Measurements from ENCODE around the gene ETS1.

GRCh38 chr11:128614026-128614425 is 26.7 kb upstream of the ETS1 start:
- TF ChIP-seq POLR2A (IDR thresholded peaks at IDR 0.05) (no peak), CTCF (IDR thresholded peaks at IDR 0.05 in 4 of 5, conservative IDR thresholded peaks at IDR 0.05 in 1 of 5) (no peak)

All from gastrocnemius medialis (tissue), 4 donors.